ENCODE results near the gene EPS8.

EPS8 gene

DNA sequence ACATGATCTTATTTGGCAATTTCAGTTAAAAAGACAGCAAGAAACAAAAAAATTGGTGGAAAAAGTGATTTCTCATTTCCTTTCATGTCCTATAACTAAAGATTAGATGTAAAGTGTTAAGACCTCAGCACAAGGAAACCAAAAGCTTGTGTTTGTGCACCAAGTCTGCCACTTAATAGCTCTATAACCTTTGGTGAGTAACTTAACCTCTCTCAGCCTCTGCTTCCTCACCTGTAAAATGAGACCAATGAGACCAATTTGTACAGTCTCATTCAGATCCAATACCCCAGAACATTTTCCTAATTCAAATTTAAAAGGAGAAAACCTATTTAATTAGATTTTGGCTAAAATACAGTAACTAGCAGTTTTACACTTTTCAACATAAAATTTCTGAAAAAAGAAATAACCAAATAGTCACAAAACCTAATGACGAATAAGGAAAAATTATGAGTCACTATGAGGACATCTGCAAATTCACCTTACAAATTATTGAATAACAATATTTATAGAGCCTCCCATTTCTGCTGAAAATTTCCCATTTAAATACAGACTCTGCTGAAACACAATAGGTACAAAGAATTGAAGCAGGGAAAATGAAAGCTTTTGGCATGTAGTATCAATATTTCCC, 71.1 kb downstream of the EPS8 start:
- no peak for DNase-seq (ENCODE audit: low read depth)

DNA sequence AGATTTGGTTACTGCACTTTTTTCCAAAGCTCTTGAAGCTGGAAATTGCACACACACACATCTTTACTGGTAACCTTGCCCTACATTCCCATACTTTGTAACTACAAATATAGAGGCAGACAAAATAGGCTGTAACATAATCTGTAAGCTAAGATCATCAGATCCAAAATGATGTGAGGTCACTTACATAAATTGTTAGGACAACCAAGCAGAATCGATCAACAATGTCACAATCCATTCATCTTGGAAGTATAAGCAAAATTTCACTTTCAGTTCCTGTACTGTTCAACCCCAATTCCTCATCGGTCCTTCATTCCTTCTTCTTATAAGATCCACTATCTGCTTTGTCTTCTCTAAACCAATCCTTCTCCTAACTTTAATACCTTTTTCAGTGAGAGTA, 72.6 kb downstream of the EPS8 start:
- no peak for DNase-seq (ENCODE audit: low read depth)

DNA sequence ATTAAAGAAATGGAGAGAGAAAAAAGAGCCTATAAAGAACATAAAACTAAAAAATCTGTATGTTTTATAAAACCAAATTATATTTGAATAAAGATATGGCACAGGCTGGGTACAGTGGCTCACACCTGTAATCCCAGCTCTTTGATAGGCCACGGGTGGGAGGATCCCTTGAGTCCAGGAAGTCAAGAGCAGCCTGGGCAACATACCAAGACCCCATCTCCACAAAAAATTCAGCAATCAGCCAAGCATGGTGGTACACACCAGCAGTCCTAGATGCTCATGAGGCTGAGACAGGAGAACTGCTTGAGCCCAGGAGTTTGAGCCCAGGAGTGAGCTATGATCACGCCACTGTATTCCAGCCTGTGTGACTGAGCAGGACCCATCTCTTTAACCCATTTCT, 74.9 kb downstream of the EPS8 start:
- DNase-seq (ENCODE audit: low read depth): no peak

- no peak for DNase-seq (ENCODE audit: low read depth)
Observed at GRCh38 chr12:15712823-15713660, 76.1 kb downstream of the EPS8 start.

DNA sequence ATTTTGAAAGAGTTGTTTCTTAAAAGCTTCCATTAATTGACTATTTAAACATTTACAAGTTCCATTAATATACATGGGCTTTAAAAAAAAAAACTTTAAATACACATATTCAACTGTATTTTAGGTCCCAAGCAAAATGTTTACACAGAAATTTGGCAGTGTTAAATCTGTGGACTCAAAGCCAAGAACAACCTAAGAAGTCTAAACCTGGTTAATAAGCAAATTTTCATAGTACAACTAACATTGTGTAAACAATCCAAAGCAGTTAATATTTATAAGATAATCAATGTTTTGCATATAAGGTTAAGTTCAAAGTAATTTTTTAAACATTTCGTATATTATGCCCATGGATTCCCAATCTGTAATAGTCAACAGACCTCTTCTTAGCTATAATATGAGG, 77.0 kb downstream of the EPS8 start:
- DNase-seq (ENCODE audit: low read depth): no peak

DNA sequence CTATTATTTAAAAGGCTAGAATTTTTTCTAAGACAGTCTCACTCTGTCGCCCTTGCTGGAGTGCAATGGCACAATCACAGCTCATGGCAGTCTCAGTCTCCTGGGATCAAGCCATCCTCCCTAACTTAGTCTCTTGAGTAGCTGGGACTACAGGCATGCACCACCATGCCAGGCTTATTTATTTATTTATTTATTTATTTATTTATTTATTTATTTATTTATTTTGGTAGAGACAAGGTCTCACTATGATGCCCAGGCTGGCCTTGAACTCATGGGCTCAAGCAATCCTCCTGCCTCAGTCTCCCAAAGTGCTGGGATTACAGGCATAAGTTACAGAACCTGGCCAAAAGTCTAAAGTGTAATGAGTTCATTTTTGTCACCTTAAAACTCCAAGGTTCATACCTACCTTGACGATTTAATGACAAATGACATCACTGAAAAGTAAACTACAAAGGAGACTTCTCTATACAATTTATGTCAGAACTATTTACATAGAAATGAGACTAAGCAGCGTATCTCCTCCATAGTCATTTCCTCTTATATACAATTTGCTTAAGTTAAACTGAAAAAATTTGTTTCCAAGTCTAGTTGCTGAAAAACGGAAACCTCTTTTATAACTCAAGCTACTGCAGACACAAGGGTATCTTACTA, 78.2 kb downstream of the EPS8 start:
- no peak for DNase-seq (ENCODE audit: low read depth)

- DNase-seq (ENCODE audit: low read depth): no peak
Observed at GRCh38 chr12:15709551-15709950, 79.6 kb downstream of the EPS8 start.

DNA sequence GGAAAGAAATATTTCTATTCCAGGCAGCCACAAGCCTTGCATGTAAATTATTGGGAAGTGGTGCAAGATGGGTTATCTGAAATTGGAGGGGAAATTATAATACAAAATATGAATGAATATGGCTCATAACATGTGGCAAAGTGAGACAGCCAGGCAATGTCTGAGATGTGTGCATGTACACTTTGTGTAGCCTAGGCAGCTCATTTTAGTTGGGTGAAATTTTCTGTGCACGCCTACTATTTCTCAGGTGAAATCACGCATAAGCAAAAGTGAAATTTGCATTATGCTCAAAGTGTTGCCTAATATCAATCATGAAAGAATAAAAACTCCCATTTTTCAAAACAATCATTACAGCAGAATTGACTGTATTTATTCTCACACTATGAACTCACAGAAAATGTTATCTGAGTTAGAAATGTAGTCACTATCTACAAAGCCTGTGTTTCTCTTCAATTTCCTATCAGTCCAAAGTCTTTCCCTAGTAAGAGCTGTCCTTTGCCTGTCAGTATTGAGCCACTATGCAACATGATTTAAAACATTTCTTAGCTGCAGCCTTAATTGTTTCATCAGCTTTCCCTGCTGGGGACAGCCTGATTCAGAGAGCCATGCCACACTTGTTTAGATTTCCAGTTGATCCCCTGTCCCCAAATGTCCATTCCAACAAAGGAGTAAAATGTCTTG, 80.7 kb downstream of the EPS8 start:
- DNase-seq (ENCODE audit: low read depth): no peak

- DNase-seq (ENCODE audit: low read depth): no peak
Observed at GRCh38 chr12:15707516-15708199, 81.5 kb downstream of the EPS8 start.

DNA sequence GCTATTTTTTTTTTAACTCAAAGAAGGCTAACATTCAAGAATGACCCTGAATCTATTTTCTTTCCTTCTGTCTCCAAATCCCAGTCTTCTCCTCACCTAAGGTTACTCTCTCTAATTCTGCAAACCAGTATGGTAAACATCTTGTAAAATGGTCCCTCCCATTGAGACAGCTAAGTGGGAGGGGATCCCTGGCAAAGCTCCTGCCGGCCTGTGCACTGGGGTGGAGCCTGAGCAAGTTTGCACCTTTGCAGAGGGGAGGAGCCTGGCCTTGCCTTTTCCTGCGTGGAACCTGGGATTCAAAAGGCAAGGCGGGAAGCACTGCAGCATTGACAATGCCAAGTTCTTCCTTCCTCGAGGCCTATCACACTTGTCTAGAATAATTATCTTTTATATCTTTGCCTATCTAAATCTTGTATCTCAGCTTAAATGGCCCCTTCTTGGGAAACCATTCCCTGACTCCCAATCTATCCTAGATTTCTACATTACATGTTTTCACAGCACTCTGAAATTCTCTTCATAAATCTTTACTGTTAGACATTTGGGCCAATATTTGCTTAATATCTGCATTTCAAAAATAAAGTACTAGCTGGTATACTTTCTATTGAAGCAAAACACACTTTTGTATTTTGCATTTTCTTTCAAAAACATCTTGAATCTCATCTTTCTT, 83.0 kb downstream of the EPS8 start:
- DNase-seq (ENCODE audit: low read depth): no peak

DNA sequence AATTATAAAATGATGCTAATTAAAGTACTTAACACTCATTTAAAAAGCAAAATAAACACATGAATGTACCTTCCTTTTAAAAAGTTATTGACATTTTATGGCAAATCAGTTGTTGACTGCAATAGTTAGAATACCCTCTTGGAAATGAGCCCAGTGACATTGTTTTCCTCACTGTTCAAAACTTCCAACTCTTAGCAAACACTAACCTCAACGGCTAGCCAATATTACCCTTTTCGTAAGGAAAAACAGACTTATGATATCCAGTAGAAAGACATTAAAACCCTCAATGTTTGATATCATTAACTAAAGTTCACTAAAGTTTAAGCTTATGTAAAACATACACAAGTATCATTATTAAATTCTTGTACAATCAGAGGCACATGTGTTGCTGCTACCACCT, 83.6 kb downstream of the EPS8 start:
- DNase-seq (ENCODE audit: low read depth): no peak

DNA sequence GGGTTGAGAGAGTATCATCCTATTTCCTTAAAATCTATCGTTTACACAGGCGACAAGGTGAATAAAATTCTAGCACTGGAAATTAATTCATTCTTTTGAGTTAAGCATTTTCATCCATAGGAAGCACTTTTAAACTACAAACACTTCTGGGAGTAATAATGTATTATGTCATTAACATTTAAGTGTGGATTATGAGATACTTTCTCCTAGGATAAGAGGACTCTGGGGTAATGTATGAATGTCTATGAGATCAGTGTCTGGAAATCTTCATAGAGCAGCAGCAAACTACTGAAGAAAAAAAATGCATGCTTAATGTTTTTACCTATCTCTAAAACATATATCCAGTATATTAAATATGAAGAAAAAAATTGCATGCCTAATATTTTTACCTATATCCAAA, 86.9 kb downstream of the EPS8 start:
- no peak for DNase-seq (ENCODE audit: low read depth)

GRCh38 chr12:15701631-15702156, 87.5 kb downstream of the EPS8 start:
- DNase-seq (ENCODE audit: low read depth): no peak

- DNase-seq (ENCODE audit: low read depth): no peak
Observed at GRCh38 chr12:15701206-15701605, 88.0 kb downstream of the EPS8 start.

- DNase-seq (ENCODE audit: low read depth): no peak
Observed at GRCh38 chr12:15700595-15700994, 88.6 kb downstream of the EPS8 start.

GRCh38 chr12:15699886-15700285, 89.3 kb downstream of the EPS8 start:
- no peak for DNase-seq (ENCODE audit: low read depth)

GRCh38 chr12:15698377-15698871, 90.8 kb downstream of the EPS8 start:
- DNase-seq (ENCODE audit: low read depth): no peak

DNA sequence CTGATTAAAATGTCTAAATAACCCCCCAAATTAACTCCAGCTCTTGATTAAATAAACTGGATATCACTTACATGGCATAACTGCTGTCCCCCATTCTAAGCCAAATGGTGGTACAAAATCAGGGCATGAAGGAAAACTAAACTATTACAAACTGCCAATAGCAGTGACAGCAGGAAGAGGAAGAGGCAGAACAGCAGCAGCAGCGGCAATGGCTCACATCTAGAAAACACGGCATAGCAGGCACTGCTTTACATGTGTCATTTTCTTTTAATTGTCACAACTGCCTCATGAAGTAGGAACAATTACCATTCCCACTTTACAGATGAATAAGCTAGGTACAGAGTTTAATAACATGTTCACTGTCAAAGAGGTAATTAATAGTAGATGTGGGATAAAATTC, 92.0 kb downstream of the EPS8 start:
- no peak for DNase-seq (ENCODE audit: low read depth)

DNA sequence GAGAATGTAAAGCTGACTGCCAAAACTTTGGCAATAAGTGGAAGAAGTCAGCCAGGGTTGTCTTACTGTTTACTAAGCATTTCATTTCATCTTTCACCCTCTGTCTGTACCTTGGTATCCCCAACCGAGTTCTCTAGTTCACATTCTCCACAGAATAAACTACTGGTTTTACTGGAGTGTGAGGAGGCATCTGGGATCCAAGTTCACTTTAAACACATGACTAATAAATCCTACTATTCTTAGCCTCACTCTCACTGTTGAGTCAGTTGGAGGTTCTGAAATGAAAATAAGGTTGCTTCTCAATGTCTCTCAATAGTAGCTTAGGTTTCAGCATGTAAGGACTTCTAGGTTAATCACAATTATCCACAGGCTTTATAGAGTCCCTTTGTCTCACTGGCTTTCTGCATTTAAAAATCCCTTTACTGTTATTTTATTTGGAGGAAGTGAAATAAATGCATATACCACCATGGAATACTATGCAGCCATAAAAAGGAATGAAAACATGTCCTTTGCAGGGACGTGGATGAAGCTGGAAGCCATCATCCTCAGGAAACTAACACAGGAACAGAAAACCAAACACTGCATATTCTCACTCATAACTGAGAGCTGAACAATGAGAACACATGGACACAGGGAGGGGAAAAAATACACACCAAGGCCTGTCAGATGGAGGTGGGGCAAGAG, 95.8 kb downstream of the EPS8 start:
- DNase-seq (ENCODE audit: low read depth): no peak

DNA sequence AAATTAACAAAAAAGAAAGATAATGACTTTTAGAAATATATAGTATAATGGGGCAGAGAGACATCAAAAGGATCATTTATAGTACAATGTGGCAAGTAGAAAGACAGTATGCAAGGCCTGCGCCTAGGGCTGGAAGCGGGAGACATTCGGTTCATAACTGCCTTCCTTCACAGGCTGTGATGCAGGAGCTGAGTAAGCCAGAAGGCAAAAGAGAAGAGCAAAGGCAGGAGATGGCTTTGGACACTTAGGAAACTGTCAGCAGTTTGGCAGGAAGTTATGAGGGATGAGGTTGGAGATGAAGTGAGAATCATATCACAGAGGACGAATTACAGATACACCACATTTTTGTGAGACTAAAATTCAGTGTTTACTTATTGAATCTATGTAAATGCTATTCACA, 97.8 kb downstream of the EPS8 start:
- DNase-seq (ENCODE audit: low read depth): no peak

- DNase-seq (ENCODE audit: low read depth): no peak
Observed at GRCh38 chr12:15690320-15690719, 98.9 kb downstream of the EPS8 start.

Data from activated T-cell treated with anti-CD3 and anti-CD28 coated beads for 48 hours (primary cell).